HL-60/S4 treated with retinoic acid at 250 ng/mL for 4 days and 3 days (cell line): ENCODE data around the gene GPATCH3.
"Not testable (repeated sequence)": the region's sequence is repeated elsewhere in the genome, so short reads cannot be mapped to it uniquely, and the experiment has no call there.

Experiments
- in situ Hi-C: fragments of 300-500 bp; cut with MboI; formaldehyde crosslinking; loops from 2 replicates; pipeline ENCODE4 v1.7.0; 2022; ENCODE audit warnings: low sequenced_read_pairs

The GPATCH3 gene

GRCh38 chr1:26913754-26914619 lies 13.7 kb upstream of the GPATCH3 start, which contains the start of gene NR0B2:
Gene NR0B2, minus strand, starts transcription at chr1:26913975. Its CDS starts 35 bp downstream, at chr1:26913940.
- in situ Hi-C loops, result no loop called here

DNA sequence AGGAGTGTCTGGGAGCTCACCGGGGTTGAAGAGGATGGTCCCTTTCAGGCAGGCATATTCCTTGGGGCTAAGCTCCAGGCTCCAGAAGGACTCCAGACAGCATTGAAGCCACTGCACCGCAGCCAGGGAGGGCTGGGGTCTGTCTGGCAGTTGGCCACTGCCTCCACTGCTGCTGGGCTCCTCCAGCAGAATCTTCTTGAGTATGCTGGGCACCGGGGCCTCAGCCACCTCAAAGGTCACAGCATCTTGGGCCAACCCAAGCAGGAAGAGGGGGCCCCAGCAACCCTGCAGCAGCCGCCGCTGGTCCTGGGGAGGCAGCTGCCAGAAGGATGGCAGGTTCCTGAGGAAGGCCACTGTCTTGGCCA lies 13.1 kb upstream of the GPATCH3 start:
- in situ Hi-C loops, result no loop called here

GRCh38 chr1:26912147-26912490 lies 11.9 kb upstream of the GPATCH3 start:
- in situ Hi-C loops, result no loop called here

GRCh38 chr1:26911399-26912146 lies 11.3 kb upstream of the GPATCH3 start:
- in situ Hi-C loops, result no loop called here

GRCh38 chr1:26910343-26911160 lies 10.3 kb upstream of the GPATCH3 start:
- in situ Hi-C loops, result no loop called here

GRCh38 chr1:26909951-26910342 lies 9.7 kb upstream of the GPATCH3 start:
- in situ Hi-C loops, result no loop called here

DNA sequence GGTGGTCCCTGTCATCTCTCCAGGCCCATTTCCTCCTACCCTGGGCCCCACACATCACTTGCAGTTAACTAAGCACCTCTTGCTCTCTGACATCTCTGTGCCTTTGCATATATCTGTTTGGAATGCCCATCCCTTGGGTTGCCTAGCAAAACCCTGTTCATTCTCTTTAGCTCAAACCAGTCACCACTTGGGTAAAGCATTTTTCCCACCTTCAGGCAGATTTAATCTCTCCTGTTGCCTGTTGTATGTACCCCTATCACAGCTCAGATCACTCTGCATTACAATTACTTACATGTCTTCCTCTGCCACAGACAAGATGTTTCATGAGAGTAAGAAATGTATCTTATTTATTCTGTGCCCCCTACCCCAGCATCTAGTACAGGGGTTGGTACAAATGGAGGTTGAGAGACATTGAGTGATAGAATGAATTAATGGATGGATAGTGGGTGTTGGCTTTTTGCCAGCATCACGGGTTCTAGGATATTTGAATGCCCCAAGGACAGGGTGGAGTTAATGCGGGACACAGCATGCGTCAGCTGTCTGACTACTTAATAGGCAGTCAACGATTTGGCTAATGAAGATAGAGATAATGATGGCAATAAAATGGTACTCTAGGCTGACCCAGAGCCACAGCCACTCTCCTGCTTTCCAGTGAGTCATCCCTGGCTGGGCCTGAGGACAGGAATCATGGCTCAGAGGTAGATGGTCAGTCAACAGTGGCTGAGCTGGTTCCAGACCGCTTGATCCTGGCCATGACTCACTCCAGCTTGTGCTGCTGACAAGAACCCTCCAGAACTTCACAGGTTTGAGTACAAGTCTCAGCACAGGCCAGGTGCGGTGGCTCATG lies 7.0 kb upstream of the GPATCH3 start:
- in situ Hi-C loops, result no loop called here

DNA sequence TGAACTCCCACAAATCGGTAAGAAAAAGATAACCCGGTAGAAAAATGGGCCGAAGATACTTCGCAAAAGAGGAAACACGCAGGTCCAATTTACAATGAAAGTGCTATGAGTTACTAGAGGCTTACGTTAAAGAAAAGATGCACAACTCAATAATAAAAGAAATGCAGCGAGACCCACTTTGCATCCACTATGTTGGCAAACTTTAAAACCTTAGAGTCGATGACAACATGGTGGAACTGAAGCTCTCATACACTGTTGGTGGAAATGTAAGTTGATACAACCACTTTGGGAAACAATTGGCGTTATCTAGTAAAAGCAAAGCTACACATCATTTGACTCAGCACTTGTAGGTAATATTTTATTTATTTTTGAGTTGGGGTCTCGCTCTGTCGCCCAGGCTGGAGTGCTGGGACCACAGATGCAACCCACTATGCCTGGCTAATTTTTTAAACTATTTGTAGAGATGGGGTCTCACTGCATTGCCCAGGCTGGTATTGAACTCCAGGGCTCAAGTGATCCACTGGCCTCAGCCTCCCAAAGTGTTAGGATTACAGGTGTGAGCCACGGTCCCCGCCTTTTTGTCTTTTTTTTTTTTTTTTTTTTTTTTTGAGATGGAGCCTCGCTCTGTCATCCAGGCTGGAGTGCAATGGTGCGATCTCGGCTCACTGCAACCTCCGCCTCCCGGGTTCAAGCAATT lies 696 bp upstream of the GPATCH3 start:
- in situ Hi-C loops, result no loop called here

GRCh38 chr1:26897351-26897750 lies 2.9 kb downstream of the GPATCH3 start:
- in situ Hi-C loops, result no loop called here

- in situ Hi-C loops, result no loop called here
Measured at GRCh38 chr1:26894263-26894662, 6.0 kb downstream of the GPATCH3 start.

DNA sequence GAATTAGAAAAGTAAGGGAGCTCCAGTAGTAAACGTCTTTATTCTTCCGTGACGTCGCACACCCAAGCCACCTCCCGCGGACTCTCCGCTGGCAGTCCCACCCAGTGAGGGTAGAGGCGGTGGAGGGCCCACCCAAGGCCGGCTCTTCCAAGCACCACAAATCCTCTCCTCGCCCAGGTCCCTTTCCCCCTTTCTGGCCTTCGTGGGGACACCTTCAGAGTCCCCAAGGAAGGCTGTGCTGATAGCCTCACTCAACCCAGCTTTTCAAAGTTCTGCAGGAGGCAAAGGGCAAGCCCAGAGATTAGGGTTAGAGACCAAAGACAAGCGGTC lies 9.8 kb downstream of the GPATCH3 start:
- in situ Hi-C loops, result no loop called here

DNA sequence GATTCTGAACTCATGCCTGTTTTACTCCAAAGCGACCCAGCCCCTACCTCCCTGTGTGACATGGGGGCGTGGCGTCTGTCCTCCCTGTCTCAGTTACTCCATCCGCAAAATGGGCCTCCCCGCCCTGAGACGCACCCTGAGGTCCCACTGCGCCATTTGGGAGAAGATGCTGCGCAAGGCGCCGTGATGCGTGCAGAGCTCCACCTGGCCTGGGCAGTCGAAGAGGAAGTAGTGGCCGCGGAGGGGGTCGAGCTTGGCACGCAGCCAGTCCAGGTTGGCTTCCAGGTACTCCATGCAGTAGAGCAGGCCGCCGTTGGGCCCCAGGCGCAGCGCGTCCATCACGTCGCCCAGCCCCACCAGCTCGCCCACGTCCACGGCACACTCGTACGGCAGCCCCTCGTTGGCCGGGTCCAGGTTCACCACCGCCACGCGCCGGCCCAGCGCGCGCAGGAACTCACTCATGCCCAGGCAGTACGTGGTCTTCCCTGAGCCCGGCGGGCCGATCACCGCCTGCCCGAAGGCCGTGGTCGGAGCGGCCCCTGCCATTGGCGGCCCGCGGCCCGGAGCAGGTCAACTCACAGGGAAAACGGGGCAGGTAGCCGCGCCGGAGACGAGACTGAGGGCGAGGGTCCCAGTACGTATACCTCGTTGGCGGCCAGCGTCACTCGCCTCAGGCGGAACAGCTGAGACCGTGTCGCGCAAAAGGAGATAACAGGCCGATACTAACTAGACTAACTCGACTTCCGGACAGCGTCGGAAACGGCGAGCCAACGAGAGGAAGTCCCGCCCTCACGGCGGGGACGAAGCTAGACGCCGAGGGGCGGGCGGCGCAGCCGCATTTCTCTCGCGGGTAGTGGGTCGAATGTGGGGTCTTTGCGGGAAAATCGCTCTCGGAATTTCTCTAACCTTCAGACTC lies 10.5 kb downstream of the GPATCH3 start, which contains the start of gene GPN2:
GPN2 (minus strand) TSS at position 733 of the 916 bp plus-strand sequence; CDS start at position 546, 187 bp downstream.
- in situ Hi-C loops, result no loop called here

DNA sequence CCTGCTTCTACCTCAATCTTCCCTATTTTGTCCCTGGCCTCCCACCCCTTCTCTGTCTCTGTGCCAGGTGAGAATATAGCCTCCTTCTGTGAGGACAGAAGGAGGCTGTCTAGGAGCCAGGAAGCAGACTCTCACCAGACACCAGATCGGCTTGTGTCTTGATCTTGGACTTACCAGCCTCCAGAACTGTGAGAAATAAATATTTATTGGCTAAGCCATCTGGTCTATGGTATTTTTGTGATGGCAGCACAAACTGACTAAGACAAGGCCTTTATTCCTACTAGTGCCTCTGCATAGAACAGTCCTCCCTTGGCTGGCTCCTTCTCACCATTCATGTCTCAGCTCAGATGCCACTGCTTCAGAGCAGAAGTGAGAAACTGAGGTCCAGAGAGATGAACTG lies 12.0 kb downstream of the GPATCH3 start:
- in situ Hi-C loops, result no loop called here

GRCh38 chr1:26887125-26887524 lies 13.1 kb downstream of the GPATCH3 start:
- in situ Hi-C loops, result no loop called here

- in situ Hi-C loops, result no loop called here
Measured at GRCh38 chr1:26882696-26883463, 17.4 kb downstream of the GPATCH3 start.

GRCh38 chr1:26881611-26882010 lies 18.7 kb downstream of the GPATCH3 start:
- in situ Hi-C loops, result not testable (repeated sequence)

GRCh38 chr1:26879793-26880192 lies 20.5 kb downstream of the GPATCH3 start:
- in situ Hi-C loops, result no loop called here

- in situ Hi-C loops, result no loop called here
Measured at GRCh38 chr1:26877326-26877725, 22.9 kb downstream of the GPATCH3 start.
